Measurements from ENCODE around the gene ATG4B. TPM values are rescaled to one million over a fixed set of nuclear protein-coding genes. Genes with fewer than 3 reads are reported as not detected.

The ATG4B gene
- total RNA-seq, 1 donor from 2014 or later, result 124 TPM

GRCh38 chr2:241648453-241648852 is 11.0 kb downstream of the ATG4B start:
- Mint-ChIP-seq H3K27ac (ENCODE audit: unreplicated experiment) (no peak overlapping the region), H3K27me3 (ENCODE audit: unreplicated experiment) (no peaks in the 10 kb centered on the region), H3K4me3 (ENCODE audit: unreplicated experiment) (no peak overlapping the region), H3K9me3 (ENCODE audit: unreplicated experiment) (no peaks in the 10 kb centered on the region), H3K36me3 (ENCODE audit: low read depth, unreplicated experiment) (peaks cover 10% of the 10 kb centered on the region), H3K4me1 (ENCODE audit: unreplicated experiment) (no peaks in the 10 kb centered on the region)
- no peak for TF ChIP-seq CTCF (IDR thresholded peaks at IDR 0.05; ENCODE audit: unreplicated experiment)
- no peak for DNase-seq (ENCODE audit: low spot score)

- Mint-ChIP-seq H3K9me3 (ENCODE audit: unreplicated experiment) (no peaks in the 10 kb centered on the region), H3K4me3 (ENCODE audit: unreplicated experiment) (no peak overlapping the region), H3K27me3 (ENCODE audit: unreplicated experiment) (no peaks in the 10 kb centered on the region), H3K36me3 (ENCODE audit: low read depth, unreplicated experiment) (peaks cover 17% of the 10 kb centered on the region), H3K4me1 (ENCODE audit: unreplicated experiment) (no peaks in the 10 kb centered on the region), H3K27ac (ENCODE audit: unreplicated experiment) (no peak overlapping the region)
- TF ChIP-seq CTCF (IDR thresholded peaks at IDR 0.05; ENCODE audit: unreplicated experiment), result no peak
- no peak for DNase-seq (ENCODE audit: low spot score)
Measured at GRCh38 chr2:241649404-241649803, 11.9 kb downstream of the ATG4B start.

- Mint-ChIP-seq H3K9me3 (ENCODE audit: unreplicated experiment) (no peaks in the 10 kb centered on the region), H3K4me1 (ENCODE audit: unreplicated experiment) (no peaks in the 10 kb centered on the region), H3K27me3 (ENCODE audit: unreplicated experiment) (peaks cover under 1% of the 10 kb centered on the region), H3K4me3 (ENCODE audit: unreplicated experiment) (no peak overlapping the region), H3K27ac (ENCODE audit: unreplicated experiment) (no peak overlapping the region), H3K36me3 (ENCODE audit: low read depth, unreplicated experiment) (peaks cover 21% of the 10 kb centered on the region)
- DNase-seq (ENCODE audit: low spot score), result no peak
- no peak for TF ChIP-seq CTCF (IDR thresholded peaks at IDR 0.05; ENCODE audit: unreplicated experiment)
Measured at GRCh38 chr2:241649927-241650326, 12.4 kb downstream of the ATG4B start.

- peak overlapping the region; percentile 62 for H3K4me3 Mint-ChIP-seq (ENCODE audit: unreplicated experiment)
- no peak overlapping the region for H3K27ac Mint-ChIP-seq (ENCODE audit: unreplicated experiment)
- no peaks in the 10 kb centered on the region for H3K9me3 Mint-ChIP-seq (ENCODE audit: unreplicated experiment)
- no peak for DNase-seq (ENCODE audit: low spot score)
- no peaks in the 10 kb centered on the region for H3K4me1 Mint-ChIP-seq (ENCODE audit: unreplicated experiment)
- H3K27me3 Mint-ChIP-seq (ENCODE audit: unreplicated experiment), result peaks cover 2% of the 10 kb centered on the region
- peaks cover 29% of the 10 kb centered on the region for H3K36me3 Mint-ChIP-seq (ENCODE audit: low read depth, unreplicated experiment)
- TF ChIP-seq CTCF (IDR thresholded peaks at IDR 0.05; ENCODE audit: unreplicated experiment), result no peak
Measured at GRCh38 chr2:241652142-241652541, 14.6 kb downstream of the ATG4B start.

GRCh38 chr2:241652722-241653121 is 15.2 kb downstream of the ATG4B start:
- peaks cover 33% of the 10 kb centered on the region for H3K36me3 Mint-ChIP-seq (ENCODE audit: low read depth, unreplicated experiment)
- DNase-seq (ENCODE audit: low spot score), result no peak
- no peaks in the 10 kb centered on the region for H3K4me1 Mint-ChIP-seq (ENCODE audit: unreplicated experiment)
- TF ChIP-seq CTCF (IDR thresholded peaks at IDR 0.05; ENCODE audit: unreplicated experiment), result no peak
- no peak overlapping the region for H3K4me3 Mint-ChIP-seq (ENCODE audit: unreplicated experiment)
- peaks cover 2% of the 10 kb centered on the region for H3K27me3 Mint-ChIP-seq (ENCODE audit: unreplicated experiment)
- no peaks in the 10 kb centered on the region for H3K9me3 Mint-ChIP-seq (ENCODE audit: unreplicated experiment)
- no peak overlapping the region for H3K27ac Mint-ChIP-seq (ENCODE audit: unreplicated experiment)

Data from endothelial cell (in vitro differentiated cells).